Ishikawa (cell line): ENCODE data around the gene DUSP22.

Experiments
- CREB1 ChIP-seq: IDR thresholded peaks from 2 replicates; pipeline ENCODE4 v1.6.1; 2012; ENCODE audit warnings: low read depth
- EGR1 ChIP-seq: IDR thresholded peaks from 2 replicates; pipeline ENCODE4 v1.6.1; 2012
- EP300 ChIP-seq: IDR thresholded peaks from 2 replicates; pipeline ENCODE4 v1.6.1; 2012; ENCODE audit warnings: borderline replicate concordance
- NFIC ChIP-seq: IDR thresholded peaks from 2 replicates; pipeline ENCODE4 v1.6.1; 2012
- RAD21 ChIP-seq: IDR thresholded peaks from 2 replicates; pipeline ENCODE4 v1.6.1; 2012; ENCODE audit warnings: low read depth
- TAF1 ChIP-seq: IDR thresholded peaks from 2 replicates; pipeline ENCODE4 v1.6.1; 2012; ENCODE audit warnings: low read depth, mild to moderate bottlenecking
- TCF12 ChIP-seq: IDR thresholded peaks from 2 replicates; pipeline ENCODE4 v1.6.1; 2012; ENCODE audit warnings: low read depth
- TEAD4 ChIP-seq: IDR thresholded peaks from 2 replicates; pipeline ENCODE4 v1.6.1; 2012
- YY1 ChIP-seq: IDR thresholded peaks from 2 replicates; pipeline ENCODE4 v1.6.1; 2012; ENCODE audit warnings: low read depth
- ZBTB7A ChIP-seq: IDR thresholded peaks from 2 replicates; pipeline ENCODE4 v1.6.1; 2012; ENCODE audit warnings: low read depth
- TF ChIP-seq, protein P1 (sequence below): IDR thresholded peaks from 2 replicates; pipeline ENCODE4 v1.6.1; 2012; ENCODE audit warnings: low read depth, mild to moderate bottlenecking
- TF ChIP-seq, protein P2 (sequence below): IDR thresholded peaks from 2 replicates; pipeline ENCODE4 v1.6.1; 2012
- TF ChIP-seq, protein P3 (sequence below): IDR thresholded peaks from 2 replicates; pipeline ENCODE4 v1.6.1; 2012

DNA sequence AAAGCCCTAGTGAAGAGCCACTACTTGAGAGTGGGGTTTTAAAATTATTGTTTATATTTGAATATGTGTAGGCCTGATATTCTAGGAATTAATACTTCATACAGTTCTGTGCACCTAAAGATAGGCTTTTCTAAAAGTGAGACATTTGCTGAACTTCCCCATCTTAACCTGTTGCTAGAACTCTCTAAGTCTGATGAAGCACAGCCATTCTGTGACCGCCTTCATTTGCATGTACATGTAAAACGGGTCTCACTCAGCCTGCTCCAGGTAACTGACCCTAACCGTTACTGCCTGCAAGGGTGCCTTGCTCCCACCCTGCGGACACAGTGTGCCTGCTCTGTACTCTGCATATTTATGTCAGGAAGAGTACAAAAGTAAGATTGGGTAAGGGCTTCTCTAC lies 54.9 kb downstream of the DUSP22 start:
- TF ChIP-seq, protein P1, sequence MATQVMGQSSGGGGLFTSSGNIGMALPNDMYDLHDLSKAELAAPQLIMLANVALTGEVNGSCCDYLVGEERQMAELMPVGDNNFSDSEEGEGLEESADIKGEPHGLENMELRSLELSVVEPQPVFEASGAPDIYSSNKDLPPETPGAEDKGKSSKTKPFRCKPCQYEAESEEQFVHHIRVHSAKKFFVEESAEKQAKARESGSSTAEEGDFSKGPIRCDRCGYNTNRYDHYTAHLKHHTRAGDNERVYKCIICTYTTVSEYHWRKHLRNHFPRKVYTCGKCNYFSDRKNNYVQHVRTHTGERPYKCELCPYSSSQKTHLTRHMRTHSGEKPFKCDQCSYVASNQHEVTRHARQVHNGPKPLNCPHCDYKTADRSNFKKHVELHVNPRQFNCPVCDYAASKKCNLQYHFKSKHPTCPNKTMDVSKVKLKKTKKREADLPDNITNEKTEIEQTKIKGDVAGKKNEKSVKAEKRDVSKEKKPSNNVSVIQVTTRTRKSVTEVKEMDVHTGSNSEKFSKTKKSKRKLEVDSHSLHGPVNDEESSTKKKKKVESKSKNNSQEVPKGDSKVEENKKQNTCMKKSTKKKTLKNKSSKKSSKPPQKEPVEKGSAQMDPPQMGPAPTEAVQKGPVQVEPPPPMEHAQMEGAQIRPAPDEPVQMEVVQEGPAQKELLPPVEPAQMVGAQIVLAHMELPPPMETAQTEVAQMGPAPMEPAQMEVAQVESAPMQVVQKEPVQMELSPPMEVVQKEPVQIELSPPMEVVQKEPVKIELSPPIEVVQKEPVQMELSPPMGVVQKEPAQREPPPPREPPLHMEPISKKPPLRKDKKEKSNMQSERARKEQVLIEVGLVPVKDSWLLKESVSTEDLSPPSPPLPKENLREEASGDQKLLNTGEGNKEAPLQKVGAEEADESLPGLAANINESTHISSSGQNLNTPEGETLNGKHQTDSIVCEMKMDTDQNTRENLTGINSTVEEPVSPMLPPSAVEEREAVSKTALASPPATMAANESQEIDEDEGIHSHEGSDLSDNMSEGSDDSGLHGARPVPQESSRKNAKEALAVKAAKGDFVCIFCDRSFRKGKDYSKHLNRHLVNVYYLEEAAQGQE, result no peak
- TF ChIP-seq RAD21 (no peak), TEAD4 (no peak), EP300 (no peak), TCF12 (no peak), YY1 (no peak), EGR1 (no peak), ZBTB7A (no peak), TAF1 (no peak), CREB1 (no peak), NFIC (no peak)
- TF ChIP-seq, protein P2, sequence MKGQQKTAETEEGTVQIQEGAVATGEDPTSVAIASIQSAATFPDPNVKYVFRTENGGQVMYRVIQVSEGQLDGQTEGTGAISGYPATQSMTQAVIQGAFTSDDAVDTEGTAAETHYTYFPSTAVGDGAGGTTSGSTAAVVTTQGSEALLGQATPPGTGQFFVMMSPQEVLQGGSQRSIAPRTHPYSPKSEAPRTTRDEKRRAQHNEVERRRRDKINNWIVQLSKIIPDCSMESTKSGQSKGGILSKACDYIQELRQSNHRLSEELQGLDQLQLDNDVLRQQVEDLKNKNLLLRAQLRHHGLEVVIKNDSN, result no peak
- TF ChIP-seq, protein P3, sequence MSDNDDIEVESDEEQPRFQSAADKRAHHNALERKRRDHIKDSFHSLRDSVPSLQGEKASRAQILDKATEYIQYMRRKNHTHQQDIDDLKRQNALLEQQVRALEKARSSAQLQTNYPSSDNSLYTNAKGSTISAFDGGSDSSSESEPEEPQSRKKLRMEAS, result no peak
